ENCODE measurements around the gene ZCCHC14. TPM values are rescaled to one million over a fixed set of nuclear protein-coding genes. Genes with fewer than 3 reads are reported as not detected.
"Not testable (repeated sequence)": the region's sequence is repeated elsewhere in the genome, so short reads cannot be mapped to it uniquely, and the experiment has no call there.

ZCCHC14 gene
- polyA plus RNA-seq, 1 donor: 41.8 TPM

- DNase-seq: no peak
These were observed 83.7 kb downstream of the ZCCHC14 start for GRCh38 chr16:87409153-87409552.

GRCh38 chr16:87407511-87408112 lies 85.2 kb downstream of the ZCCHC14 start:
- no peak for DNase-seq

GRCh38 chr16:87406495-87407088 lies 86.2 kb downstream of the ZCCHC14 start:
- DNase-seq: no peak

- DNase-seq: no peak
These were observed 87.8 kb downstream of the ZCCHC14 start for GRCh38 chr16:87404764-87405625.

GRCh38 chr16:87395181-87395842 lies 97.5 kb downstream of the ZCCHC14 start:
- DNase-seq: no peak

- no peak for DNase-seq
These were observed 99.2 kb downstream of the ZCCHC14 start for GRCh38 chr16:87393680-87394055.

- no peak for DNase-seq
These were observed 99.8 kb downstream of the ZCCHC14 start for GRCh38 chr16:87392821-87393679.

- peak; percentile 95 for DNase-seq
These were observed 100.6 kb downstream of the ZCCHC14 start, which contains the start of gene MAP1LC3B for GRCh38 chr16:87391950-87392820. Gene MAP1LC3B, plus strand, starts transcription at chr16:87392336. Its CDS starts 92 bp downstream, at chr16:87392428.

GRCh38 chr16:87391324-87391949 lies 101.4 kb downstream of the ZCCHC14 start:
- no peak for DNase-seq

GRCh38 chr16:87390641-87391323 lies 102.0 kb downstream of the ZCCHC14 start:
- DNase-seq: no peak

GRCh38 chr16:87389914-87390313 lies 102.9 kb downstream of the ZCCHC14 start:
- DNase-seq: not testable (repeated sequence)

- DNase-seq: no peak
These were observed 103.6 kb downstream of the ZCCHC14 start for GRCh38 chr16:87389245-87389644.

- no peak for DNase-seq
These were observed 104.0 kb downstream of the ZCCHC14 start for GRCh38 chr16:87388818-87389134.

- DNase-seq: peak; percentile 96
These were observed 104.6 kb downstream of the ZCCHC14 start for GRCh38 chr16:87387942-87388817.

GRCh38 chr16:87384875-87385167 lies 108.0 kb downstream of the ZCCHC14 start:
- DNase-seq: not testable (repeated sequence)

GRCh38 chr16:87384162-87384874 lies 108.5 kb downstream of the ZCCHC14 start:
- DNase-seq: no peak

- peak; percentile 87 for DNase-seq
These were observed 109.2 kb downstream of the ZCCHC14 start, which contains the start of gene FBXO31 for GRCh38 chr16:87383505-87384161. Gene FBXO31, minus strand, starts transcription at chr16:87383776. Its CDS starts 32 bp downstream, at chr16:87383744.

Measured in left kidney (tissue), 2 donors.